ENCODE data around the gene TM4SF18.

Gene TM4SF18

DNA sequence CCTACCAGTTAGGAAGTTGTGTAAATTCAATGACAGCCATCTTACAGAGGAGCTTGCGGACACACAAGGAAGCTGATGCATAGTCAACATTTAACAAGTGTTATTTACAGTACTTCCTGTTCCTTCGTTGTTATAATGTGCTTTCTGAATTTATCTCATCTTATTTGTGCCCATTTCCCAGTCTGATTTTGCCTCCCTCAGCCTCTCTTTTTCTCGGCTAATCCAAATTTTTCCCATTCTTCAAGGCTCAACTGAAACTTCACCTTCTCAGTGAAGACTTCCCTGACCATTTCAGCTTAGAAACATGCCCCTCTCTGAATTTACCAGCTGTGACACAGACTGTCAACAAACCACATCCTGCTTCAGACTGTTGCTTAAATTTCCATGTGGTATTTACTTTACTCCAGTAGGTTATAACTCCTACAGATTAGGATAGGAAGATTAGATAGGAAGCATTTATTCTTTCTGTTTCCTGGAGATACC, 56.1 kb downstream of the TM4SF18 start:
- no peaks in the 10 kb centered on the region for H3K36me3 ChIP-seq (ENCODE audit: control insufficient read depth in 2 of 2, insufficient read depth in 1 of 2, low read length in 2 of 2)
- ChIA-PET CTCF (interaction anchor here (1.4 kb wide), 1 partner anchor 157 kb away, joined by 6 read pairs; no protein-coding TSS in a partner anchor), POLR2A (no interaction called here)
- no peaks in the 10 kb centered on the region for H3K4me1 ChIP-seq (ENCODE audit: control insufficient read depth, insufficient read depth, low read length)
- no peak overlapping the region for H3K4me3 ChIP-seq (ENCODE audit: low read depth, low read length)
- no peaks in the 10 kb centered on the region for H3K9me3 ChIP-seq (ENCODE audit: control insufficient read depth, insufficient read depth, low read depth, low read length)
- no peak for TF ChIP-seq ZNF354C (tag by site-specific recombination; IDR thresholded peaks at IDR 0.05; ENCODE audit: borderline replicate concordance, low read depth)
- TF ChIP-seq ZNF175 (tag by site-specific recombination; IDR thresholded peaks at IDR 0.05) = no peak
- TF ChIP-seq SCRT2 (tag by site-specific recombination; IDR thresholded peaks at IDR 0.05) = no peak
- TF ChIP-seq ZNF266 (tag by site-specific recombination; IDR thresholded peaks at IDR 0.05; ENCODE audit: low read depth) = no peak
- no peak for TF ChIP-seq ZNF341 (tag by site-specific recombination; IDR thresholded peaks at IDR 0.05; ENCODE audit: low read depth)
- no peak for TF ChIP-seq ZFP41 (tag by site-specific recombination; IDR thresholded peaks at IDR 0.05; ENCODE audit: borderline replicate concordance)
- no peak for TF ChIP-seq ZNF747 (tag by site-specific recombination; IDR thresholded peaks at IDR 0.05)
- TF ChIP-seq, protein P1, sequence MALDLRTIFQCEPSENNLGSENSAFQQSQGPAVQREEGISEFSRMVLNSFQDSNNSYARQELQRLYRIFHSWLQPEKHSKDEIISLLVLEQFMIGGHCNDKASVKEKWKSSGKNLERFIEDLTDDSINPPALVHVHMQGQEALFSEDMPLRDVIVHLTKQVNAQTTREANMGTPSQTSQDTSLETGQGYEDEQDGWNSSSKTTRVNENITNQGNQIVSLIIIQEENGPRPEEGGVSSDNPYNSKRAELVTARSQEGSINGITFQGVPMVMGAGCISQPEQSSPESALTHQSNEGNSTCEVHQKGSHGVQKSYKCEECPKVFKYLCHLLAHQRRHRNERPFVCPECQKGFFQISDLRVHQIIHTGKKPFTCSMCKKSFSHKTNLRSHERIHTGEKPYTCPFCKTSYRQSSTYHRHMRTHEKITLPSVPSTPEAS (tag by site-specific recombination; IDR thresholded peaks at IDR 0.05) = no peak
- TF ChIP-seq OSR2 (tag by site-specific recombination; IDR thresholded peaks at IDR 0.05) = no peak
- no peak overlapping the region for H3K27ac ChIP-seq (ENCODE audit: extremely low read depth, low read depth, low read length)

DNA sequence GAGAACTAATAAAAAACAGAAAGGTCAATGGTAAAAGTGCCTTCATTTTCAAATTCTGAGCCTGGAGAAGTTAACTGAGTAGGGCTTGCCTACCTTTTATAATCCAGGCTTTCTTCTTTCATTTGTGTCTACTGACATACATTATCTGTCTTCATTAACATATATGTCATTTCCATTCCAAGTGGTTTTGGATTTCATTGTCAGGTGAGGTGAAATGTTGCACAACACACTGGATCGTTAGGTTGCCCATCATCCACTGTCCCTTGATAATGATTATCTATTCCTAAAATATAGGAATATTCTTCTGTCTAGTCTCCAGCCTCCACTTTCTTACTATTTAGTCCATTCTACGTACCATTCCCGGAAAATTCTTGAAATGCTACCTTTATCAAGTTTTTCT, 56.8 kb downstream of the TM4SF18 start:
- H3K9me3 ChIP-seq (ENCODE audit: control insufficient read depth, insufficient read depth, low read depth, low read length) = no peaks in the 10 kb centered on the region
- H3K4me1 ChIP-seq (ENCODE audit: control insufficient read depth, insufficient read depth, low read length) = no peaks in the 10 kb centered on the region
- POLR2A ChIA-PET = no interaction called here
- TF ChIP-seq BCL11B (tag by site-specific recombination; IDR thresholded peaks at IDR 0.05; ENCODE audit: low read depth) (no peak), ZNF423 (tag by site-specific recombination; IDR thresholded peaks at IDR 0.05) (no peak), ZNF76 (tag by site-specific recombination; IDR thresholded peaks at IDR 0.05; ENCODE audit: borderline replicate concordance, low read depth) (no peak), ZNF785 (tag by site-specific recombination; IDR thresholded peaks at IDR 0.05) (no peak)
- TF ChIP-seq, protein P2, sequence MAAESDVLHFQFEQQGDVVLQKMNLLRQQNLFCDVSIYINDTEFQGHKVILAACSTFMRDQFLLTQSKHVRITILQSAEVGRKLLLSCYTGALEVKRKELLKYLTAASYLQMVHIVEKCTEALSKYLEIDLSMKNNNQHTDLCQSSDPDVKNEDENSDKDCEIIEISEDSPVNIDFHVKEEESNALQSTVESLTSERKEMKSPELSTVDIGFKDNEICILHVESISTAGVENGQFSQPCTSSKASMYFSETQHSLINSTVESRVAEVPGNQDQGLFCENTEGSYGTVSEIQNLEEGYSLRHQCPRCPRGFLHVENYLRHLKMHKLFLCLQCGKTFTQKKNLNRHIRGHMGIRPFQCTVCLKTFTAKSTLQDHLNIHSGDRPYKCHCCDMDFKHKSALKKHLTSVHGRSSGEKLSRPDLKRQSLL (tag by site-specific recombination; IDR thresholded peaks at IDR 0.05) = no peak
- CTCF ChIA-PET = interaction anchor here (2.3 kb wide), 1 partner anchor 156 kb away, joined by 32 read pairs; no protein-coding TSS in a partner anchor
- no peaks in the 10 kb centered on the region for H3K36me3 ChIP-seq (ENCODE audit: control insufficient read depth in 2 of 2, insufficient read depth in 1 of 2, low read length in 2 of 2)
- no peak overlapping the region for H3K27ac ChIP-seq (ENCODE audit: extremely low read depth, low read depth, low read length)
- H3K4me3 ChIP-seq (ENCODE audit: low read depth, low read length) = no peak overlapping the region

DNA sequence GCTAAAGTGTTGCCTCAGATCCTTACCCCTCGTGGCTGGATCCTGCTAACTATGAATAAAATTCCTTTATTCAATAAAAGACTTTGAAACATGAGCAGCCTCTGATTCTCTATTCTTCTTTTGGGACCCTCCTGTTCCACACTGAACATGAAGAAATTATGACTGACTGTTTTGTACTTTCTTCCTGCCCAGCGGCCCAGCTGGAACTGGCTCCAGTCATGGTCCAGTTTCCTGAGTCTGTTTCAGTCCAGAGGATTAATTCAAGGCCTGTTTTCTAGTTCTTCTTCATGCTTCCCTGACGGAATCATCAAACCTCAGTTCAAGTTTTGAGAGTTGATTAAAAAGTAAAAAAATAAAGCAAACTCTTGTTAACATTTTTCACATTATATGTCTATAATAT, 59.2 kb downstream of the TM4SF18 start:
- H3K36me3 ChIP-seq (ENCODE audit: control insufficient read depth in 2 of 2, insufficient read depth in 1 of 2, low read length in 2 of 2) = no peaks in the 10 kb centered on the region
- POLR2A ChIA-PET = no interaction called here
- H3K4me1 ChIP-seq (ENCODE audit: control insufficient read depth, insufficient read depth, low read length) = no peaks in the 10 kb centered on the region
- no peak overlapping the region for H3K4me3 ChIP-seq (ENCODE audit: low read depth, low read length)
- no peak for TF ChIP-seq MEIS1 (CRISPR knock-in tag; IDR thresholded peaks at IDR 0.05; ENCODE audit: borderline replicate concordance)
- H3K9me3 ChIP-seq (ENCODE audit: control insufficient read depth, insufficient read depth, low read depth, low read length) = no peaks in the 10 kb centered on the region
- CTCF ChIA-PET = interaction anchor here (1.0 to 5.6 kb wide), 10 partner anchors 9 to 320 kb away, joined by 3 to 45 read pairs (median 4); no protein-coding TSS in a partner anchor
- no peak overlapping the region for H3K27ac ChIP-seq (ENCODE audit: extremely low read depth, low read depth, low read length)

DNA sequence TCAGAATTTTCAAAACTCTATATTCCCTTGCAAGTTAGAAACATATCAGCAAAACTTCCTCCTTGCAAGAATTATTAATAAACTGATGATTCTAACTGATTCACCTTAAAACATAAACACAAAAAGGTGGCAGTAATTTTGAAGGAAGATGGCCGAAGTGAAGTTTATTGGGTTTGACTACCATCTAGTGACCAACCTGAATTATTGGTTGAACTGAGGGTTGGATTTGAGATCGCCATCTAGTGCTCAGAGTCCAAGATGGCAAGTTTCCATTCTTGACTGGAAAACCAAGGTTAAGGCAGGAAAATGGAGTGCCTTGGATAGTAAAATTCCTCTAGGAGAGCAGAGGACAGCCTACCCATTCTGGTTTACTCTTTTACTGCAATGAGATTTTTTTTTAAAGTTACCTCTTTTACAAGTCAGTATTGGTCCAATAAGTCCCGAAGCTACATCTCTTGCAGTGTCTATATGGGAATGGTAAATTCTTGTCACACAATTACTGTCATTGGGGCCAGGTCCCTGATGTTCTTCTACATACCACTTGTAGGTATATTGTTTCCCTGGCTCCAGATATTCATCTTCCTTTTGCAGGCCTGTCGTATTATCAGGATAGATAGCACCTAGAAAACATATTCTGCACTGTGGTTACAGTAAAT, 60.2 kb downstream of the TM4SF18 start:
- H3K9me3 ChIP-seq (ENCODE audit: control insufficient read depth, insufficient read depth, low read depth, low read length) = no peaks in the 10 kb centered on the region
- H3K27ac ChIP-seq (ENCODE audit: extremely low read depth, low read depth, low read length) = no peak overlapping the region
- no peaks in the 10 kb centered on the region for H3K36me3 ChIP-seq (ENCODE audit: control insufficient read depth in 2 of 2, insufficient read depth in 1 of 2, low read length in 2 of 2)
- H3K4me1 ChIP-seq (ENCODE audit: control insufficient read depth, insufficient read depth, low read length) = no peaks in the 10 kb centered on the region
- H3K4me3 ChIP-seq (ENCODE audit: low read depth, low read length) = no peak overlapping the region
- ChIA-PET POLR2A (no interaction called here), CTCF (interaction anchor here (0.6 to 5.6 kb wide), 10 partner anchors 25 to 409 kb away, joined by 3 to 45 read pairs (median 4); no protein-coding TSS in a partner anchor)
- TF ChIP-seq, protein P3, sequence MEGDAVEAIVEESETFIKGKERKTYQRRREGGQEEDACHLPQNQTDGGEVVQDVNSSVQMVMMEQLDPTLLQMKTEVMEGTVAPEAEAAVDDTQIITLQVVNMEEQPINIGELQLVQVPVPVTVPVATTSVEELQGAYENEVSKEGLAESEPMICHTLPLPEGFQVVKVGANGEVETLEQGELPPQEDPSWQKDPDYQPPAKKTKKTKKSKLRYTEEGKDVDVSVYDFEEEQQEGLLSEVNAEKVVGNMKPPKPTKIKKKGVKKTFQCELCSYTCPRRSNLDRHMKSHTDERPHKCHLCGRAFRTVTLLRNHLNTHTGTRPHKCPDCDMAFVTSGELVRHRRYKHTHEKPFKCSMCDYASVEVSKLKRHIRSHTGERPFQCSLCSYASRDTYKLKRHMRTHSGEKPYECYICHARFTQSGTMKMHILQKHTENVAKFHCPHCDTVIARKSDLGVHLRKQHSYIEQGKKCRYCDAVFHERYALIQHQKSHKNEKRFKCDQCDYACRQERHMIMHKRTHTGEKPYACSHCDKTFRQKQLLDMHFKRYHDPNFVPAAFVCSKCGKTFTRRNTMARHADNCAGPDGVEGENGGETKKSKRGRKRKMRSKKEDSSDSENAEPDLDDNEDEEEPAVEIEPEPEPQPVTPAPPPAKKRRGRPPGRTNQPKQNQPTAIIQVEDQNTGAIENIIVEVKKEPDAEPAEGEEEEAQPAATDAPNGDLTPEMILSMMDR (tag by site-specific recombination; IDR thresholded peaks at IDR 0.05) = peak; percentile 86
- 0 out of 2 replicates have a peak, but pooled peaks have one; percentile 54 for TF ChIP-seq ZNF660 (tag by site-specific recombination; IDR thresholded peaks at IDR 0.05)
- no peak for TF ChIP-seq ZNF426 (tag by site-specific recombination; IDR thresholded peaks at IDR 0.05)
- TF ChIP-seq ZSCAN30 (tag by site-specific recombination; IDR thresholded peaks at IDR 0.05) = 0 out of 2 replicates have a peak, but pooled peaks have one; percentile 16
- TF ChIP-seq ZNF654 (tag by site-specific recombination; IDR thresholded peaks at IDR 0.05; ENCODE audit: low read depth) = peak; percentile 99
- no peak for TF ChIP-seq MEIS1 (CRISPR knock-in tag; IDR thresholded peaks at IDR 0.05; ENCODE audit: borderline replicate concordance)
- TF ChIP-seq ZNF202 (tag by site-specific recombination; IDR thresholded peaks at IDR 0.05; ENCODE audit: borderline replicate concordance) = no peak

Measured in HEK293 (cell line).